ENCODE measurements around the gene ROBO2. TPM values are rescaled to one million over a fixed set of nuclear protein-coding genes. Genes with fewer than 3 reads are reported as not detected.

ROBO2 gene
- total RNA-seq, 2 donors from 2014 or later = 9.8 to 9.9 TPM

GRCh38 chr3:77222701-77223100 lies 182.8 kb downstream of the ROBO2 start:
- Histone ChIP-seq H3K27me3 (replicated peaks; ENCODE audit: insufficient read depth) (no peaks in the 10 kb centered on the region), H3K4me1 (ENCODE audit: control insufficient read depth in 1 of 2, low read depth in 2 of 2) (no peaks in the 10 kb centered on the region), H3K36me3 (no peaks in the 10 kb centered on the region), H3K9me3 (no peaks in the 10 kb centered on the region), H3K27ac (no peak overlapping the region), H3K4me3 (no peak overlapping the region)
- ATAC-seq (ENCODE audit: insufficient number of reproducible peaks, low FRiP score, low read depth) = no peak
- no peak for DNase-seq (ENCODE audit: low spot score)
- TF ChIP-seq CTCF (IDR thresholded peaks at IDR 0.05) = no peak

GRCh38 chr3:77227567-77227966 lies 187.7 kb downstream of the ROBO2 start:
- no peaks in the 10 kb centered on the region for H3K36me3 ChIP-seq
- ATAC-seq (ENCODE audit: insufficient number of reproducible peaks, low FRiP score, low read depth) = no peak

GRCh38 chr3:77232557-77232956 lies 192.7 kb downstream of the ROBO2 start:
- no peak for TF ChIP-seq CTCF (IDR thresholded peaks at IDR 0.05)
- H3K4me1 ChIP-seq (ENCODE audit: control insufficient read depth in 1 of 2, low read depth in 2 of 2) = no peaks in the 10 kb centered on the region
- H3K27ac ChIP-seq = no peak overlapping the region
- H3K27me3 ChIP-seq (replicated peaks; ENCODE audit: insufficient read depth) = no peaks in the 10 kb centered on the region
- no peak for ATAC-seq (ENCODE audit: insufficient number of reproducible peaks, low FRiP score, low read depth)
- no peaks in the 10 kb centered on the region for H3K36me3 ChIP-seq
- no peak overlapping the region for H3K4me3 ChIP-seq
- no peak for DNase-seq (ENCODE audit: low spot score)
- H3K9me3 ChIP-seq = no peaks in the 10 kb centered on the region

More at GRCh38 chr3:77227567-77227966, 187.7 kb downstream of the ROBO2 start:
- TF ChIP-seq CTCF (IDR thresholded peaks at IDR 0.05) = no peak
- Histone ChIP-seq H3K9me3 (no peaks in the 10 kb centered on the region), H3K27ac (no peak overlapping the region), H3K4me3 (no peak overlapping the region), H3K4me1 (ENCODE audit: control insufficient read depth in 1 of 2, low read depth in 2 of 2) (no peaks in the 10 kb centered on the region), H3K27me3 (replicated peaks; ENCODE audit: insufficient read depth) (no peaks in the 10 kb centered on the region)
- no peak for DNase-seq (ENCODE audit: low spot score)

GRCh38 chr3:77234004-77234403 lies 194.1 kb downstream of the ROBO2 start:
- H3K4me3 ChIP-seq = no peak overlapping the region
- H3K27ac ChIP-seq = no peak overlapping the region
- TF ChIP-seq CTCF (IDR thresholded peaks at IDR 0.05) = no peak
- ATAC-seq (ENCODE audit: insufficient number of reproducible peaks, low FRiP score, low read depth) (no peak), DNase-seq (ENCODE audit: low spot score) (no peak)
- H3K27me3 ChIP-seq (replicated peaks; ENCODE audit: insufficient read depth) = no peaks in the 10 kb centered on the region
- no peaks in the 10 kb centered on the region for H3K36me3 ChIP-seq
- no peaks in the 10 kb centered on the region for H3K4me1 ChIP-seq (ENCODE audit: control insufficient read depth in 1 of 2, low read depth in 2 of 2)
- no peaks in the 10 kb centered on the region for H3K9me3 ChIP-seq

- Histone ChIP-seq H3K4me1 (ENCODE audit: control insufficient read depth in 1 of 2, low read depth in 2 of 2) (no peaks in the 10 kb centered on the region), H3K4me3 (no peak overlapping the region), H3K9me3 (no peaks in the 10 kb centered on the region), H3K27me3 (replicated peaks; ENCODE audit: insufficient read depth) (no peaks in the 10 kb centered on the region), H3K27ac (no peak overlapping the region), H3K36me3 (no peaks in the 10 kb centered on the region)
- no peak for TF ChIP-seq CTCF (IDR thresholded peaks at IDR 0.05)
- ATAC-seq (ENCODE audit: insufficient number of reproducible peaks, low FRiP score, low read depth) (no peak), DNase-seq (ENCODE audit: low spot score) (no peak)
Measured at GRCh38 chr3:77236118-77236517, 196.2 kb downstream of the ROBO2 start.
